RWPE2 (cell line): ENCODE measurements around the gene SMS.

Source experiments
- ATAC-seq: fragments of 200-7000 bp; cut with Tn5 transposase; 3 replicates; pipeline ENCODE4 v1.9.1; 2021; ENCODE audit warnings: low read depth
- DNase-seq: peaks from one replicate; pipeline ENCODE4 v3.0.0-alpha.2; 2020; ENCODE audit warnings: low spot score
- H3K27ac ChIP-seq: fragments of 450-650 bp; 2 replicates; pipeline ENCODE4 v1.5.1; 2017; ENCODE audit warnings: mild to moderate bottlenecking; ENCODE audit not compliant: poor library complexity, severe bottlenecking
- H3K27me3 ChIP-seq: fragments of 250-450 bp; sonication (Bioruptor Pico); 2 replicates; pipeline ENCODE4 v1.5.1; 2021; ENCODE audit warnings: mild to moderate bottlenecking, moderate library complexity; ENCODE audit not compliant: insufficient read depth, poor library complexity, severe bottlenecking
- H3K36me3 ChIP-seq: fragments of 250-450 bp; sonication (Bioruptor Pico); 2 replicates; pipeline ENCODE4 v1.5.1; 2020; ENCODE audit warnings: low read depth, mild to moderate bottlenecking, moderate library complexity
- H3K4me1 ChIP-seq: fragments of 250-450 bp; sonication (Bioruptor Pico); 2 replicates; pipeline ENCODE4 v1.5.1; 2021; ENCODE audit warnings: mild to moderate bottlenecking, moderate library complexity; ENCODE audit not compliant: insufficient read depth, poor library complexity, severe bottlenecking
- H3K4me3 ChIP-seq: fragments of 250-450 bp; sonication (Bioruptor Pico); 2 replicates; pipeline ENCODE4 v1.5.1; 2021; ENCODE audit warnings: mild to moderate bottlenecking, moderate library complexity; ENCODE audit not compliant: severe bottlenecking
- H3K9me3 ChIP-seq: fragments of 250-450 bp; sonication (Bioruptor Pico); 2 replicates; pipeline ENCODE4 v1.5.1; 2021; ENCODE audit warnings: mild to moderate bottlenecking, moderate library complexity; ENCODE audit not compliant: severe bottlenecking
- CTCF ChIP-seq: fragments of 450-650 bp; IDR thresholded peaks from one replicate; pipeline ENCODE4 v1.5.1; 2017; ENCODE audit warnings: mild to moderate bottlenecking, moderate library complexity; ENCODE audit not compliant: poor library complexity, severe bottlenecking

The SMS gene

GRCh38 chrX:22024577-22024976, 84.1 kb downstream of the SMS start:
- no peak for TF ChIP-seq CTCF
- no peak for ATAC-seq
- Histone ChIP-seq H3K27me3 (no peaks in the 10 kb centered on the region), H3K27ac (no peak overlapping the region), H3K9me3 (no peaks in the 10 kb centered on the region), H3K36me3 (no peaks in the 10 kb centered on the region), H3K4me1 (no peaks in the 10 kb centered on the region), H3K4me3 (no peak overlapping the region)
- no peak for DNase-seq

GRCh38 chrX:22025751-22026150, 85.2 kb downstream of the SMS start:
- H3K36me3 ChIP-seq = no peaks in the 10 kb centered on the region
- no peaks in the 10 kb centered on the region for H3K9me3 ChIP-seq
- no peak overlapping the region for H3K4me3 ChIP-seq
- TF ChIP-seq CTCF = no peak
- H3K27ac ChIP-seq = no peak overlapping the region
- H3K27me3 ChIP-seq = no peaks in the 10 kb centered on the region
- ATAC-seq (no peak), DNase-seq (no peak)
- no peaks in the 10 kb centered on the region for H3K4me1 ChIP-seq

GRCh38 chrX:22026731-22027130, 86.2 kb downstream of the SMS start:
- no peaks in the 10 kb centered on the region for H3K36me3 ChIP-seq
- ATAC-seq = no peak

GRCh38 chrX:22032084-22032483, 91.6 kb downstream of the SMS start, which contains the start of gene PHEX:
TSS of gene PHEX (plus strand) at chrX:22032325. CDS start at chrX:22033006, 681 bp downstream.
- H3K27ac ChIP-seq = no peak within 1 kb of the TSS
- no peak for TF ChIP-seq CTCF
- ATAC-seq = no peak
- no peaks in the 10 kb centered on the region for H3K27me3 ChIP-seq
- H3K4me3 ChIP-seq = no peak within 1 kb of the TSS
- H3K36me3 ChIP-seq = no peaks in the 10 kb centered on the region
- no peak for DNase-seq
- no peaks in the 10 kb centered on the region for H3K9me3 ChIP-seq
- no peaks in the 10 kb centered on the region for H3K4me1 ChIP-seq

More at GRCh38 chrX:22026731-22027130, 86.2 kb downstream of the SMS start:
- no peak for TF ChIP-seq CTCF
- no peak for DNase-seq
- H3K27ac ChIP-seq = no peak overlapping the region
- H3K9me3 ChIP-seq = no peaks in the 10 kb centered on the region
- no peaks in the 10 kb centered on the region for H3K27me3 ChIP-seq
- no peak overlapping the region for H3K4me3 ChIP-seq
- H3K4me1 ChIP-seq = no peaks in the 10 kb centered on the region

GRCh38 chrX:22032506-22032905, 92.0 kb downstream of the SMS start:
- no peak for DNase-seq
- Histone ChIP-seq H3K4me1 (no peaks in the 10 kb centered on the region), H3K27me3 (no peaks in the 10 kb centered on the region), H3K27ac (no peak overlapping the region), H3K4me3 (no peak overlapping the region), H3K36me3 (no peaks in the 10 kb centered on the region), H3K9me3 (no peaks in the 10 kb centered on the region)
- no peak for ATAC-seq
- TF ChIP-seq CTCF = no peak
